Psoas muscle (tissue), 8 donors: ENCODE measurements around the gene PODN. TPM values are rescaled to one million over a fixed set of nuclear protein-coding genes. Genes with fewer than 3 reads are reported as not detected.
A peak's percentile ranks its signal among the peaks of the same experiment; 100 is the strongest.

ENCODE experiments used
- ATAC-seq, 4 donors: fragments of 200-7000 bp; cut with Tn5 transposase; one replicate each; pipeline ENCODE4 v1.9.1; 2020; ENCODE audit warnings: moderate library complexity in 3 of 4, mild to moderate bottlenecking in 2 of 4
- DNase-seq, 2 donors: peaks; one replicate each; pipeline ENCODE4 v3.0.0-alpha.2; 2020
- H3K27ac ChIP-seq: fragments of 200-600 bp; one replicate; pipeline ENCODE4 v1.8.0; 2022
- H3K27me3 ChIP-seq, 3 donors: fragments of 200-600 bp in 1 of 3; one replicate each; pipeline versions ENCODE4 v1.6.1 to v1.8.0; 2013 to 2022; ENCODE audit warnings: low read length in 2 of 3, mild to moderate bottlenecking in 2 of 3, moderate library complexity in 1 of 3; ENCODE audit not compliant: insufficient read depth in 3 of 3
- H3K36me3 ChIP-seq, 2 donors: fragments of 200-600 bp in 1 of 2; one replicate each; pipeline versions ENCODE4 v1.6.1 to v1.8.0; 2013 to 2022; ENCODE audit warnings: low read depth in 1 of 2, mild to moderate bottlenecking in 1 of 2, moderate library complexity in 1 of 2; ENCODE audit not compliant: insufficient read depth in 1 of 2
- H3K4me1 ChIP-seq: fragments of 200-600 bp; one replicate; pipeline ENCODE4 v1.8.0; 2022
- H3K4me3 ChIP-seq: fragments of 200-600 bp; one replicate; pipeline ENCODE4 v1.8.0; 2022; ENCODE audit warnings: mild to moderate bottlenecking
- H3K9me3 ChIP-seq: fragments of 200-600 bp; one replicate; pipeline ENCODE4 v1.8.0; 2022
- WGBS, 3 donors: extraction: QIAGEN DNeasy Blood & Tissue Kit; methylation state at CpG; one replicate each; pipeline versions ENCODE4 v1.1.6 to v1.1.7; 2013; 5-methylcytosine and 5-hydroxymethylcytosine counted together
- intact Hi-C, 2 donors: fragments of 100-400 bp; cut with DNase I; formaldehyde crosslinking; loops; one replicate each; pipeline versions ENCODE4 v1.11.0 to v1.14.2; 2022
- polyA plus RNA-seq, 3 donors: library from polyadenylated mRNA; stranded (reverse); fragments of 200-250 nt; gene quantifications; one replicate each; pipeline ENCODE4 v1.2.3, GENCODE V29; 2013
- total RNA-seq, 4 donors: library from RNA; stranded (reverse); fragmentation: NEBNext Ultra II Directional in 2 of 4; extraction: Animal tissue kit (Norgen Biotek cat#: 25700) in 2 of 4; gene quantifications; one replicate each; pipeline versions ENCODE4 v1.2.1 to v1.2.4, GENCODE V29; 2021 to 2023
- TF ChIP-seq, protein P1 (sequence below): fragments of 200-600 bp; IDR thresholded peaks from one replicate; pipeline ENCODE4 v1.8.0; 2022; ENCODE audit warnings: antibody characterized with exemption
- donor health status: healthy with polysubstance abuse.
- donor health status: DM: no; HTN: no; CAD: no; lungs with moderate emphysema.
- donor health status: Bipolar disorder and iron deficiency.
- donor health status: healthy.
- donor health status: DM: yes; HTN: yes; CAD: no.
- donor health status: DM: no; HTN: no; CAD: no.
- donor health status: DM: no; HTN: no; CAD: no.
- donor health status: DM: yes; HTN: yes; CAD: no.

The PODN gene
- total and polyA plus RNA-seq, 7 donors: 3.0 to 27.1 (median 7.2) TPM

DNA sequence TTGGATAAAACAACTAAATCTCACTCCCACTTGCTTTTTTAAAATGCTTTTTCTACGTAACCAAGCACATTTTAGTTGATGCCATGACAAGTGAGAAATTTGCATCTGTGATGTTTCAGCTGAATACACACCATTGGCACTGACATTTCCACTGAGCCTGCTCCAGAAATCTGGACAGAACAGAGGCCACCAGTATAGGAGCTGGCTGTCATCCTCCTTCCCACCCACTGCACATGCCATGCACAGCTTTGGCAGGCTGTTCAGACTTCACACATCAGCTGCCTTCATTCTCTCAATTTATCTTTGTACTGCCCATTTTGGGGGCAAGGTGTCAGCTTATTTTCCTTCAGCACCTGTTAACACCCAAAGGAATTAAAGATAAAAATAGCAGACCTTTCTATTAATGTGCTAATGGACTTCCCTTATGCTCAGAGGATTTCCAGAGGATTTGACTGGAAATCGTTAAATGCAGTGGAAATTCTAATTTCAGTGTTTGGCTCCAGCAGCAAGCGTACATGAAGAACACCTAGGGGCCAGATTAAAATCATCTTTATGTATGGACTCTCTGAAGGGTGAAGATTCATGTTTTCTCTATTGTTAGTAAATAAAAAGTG is 12.9 kb upstream of the PODN start:
- H3K9me3 ChIP-seq: no peaks in the 10 kb centered on the region
- TF ChIP-seq, protein P1, sequence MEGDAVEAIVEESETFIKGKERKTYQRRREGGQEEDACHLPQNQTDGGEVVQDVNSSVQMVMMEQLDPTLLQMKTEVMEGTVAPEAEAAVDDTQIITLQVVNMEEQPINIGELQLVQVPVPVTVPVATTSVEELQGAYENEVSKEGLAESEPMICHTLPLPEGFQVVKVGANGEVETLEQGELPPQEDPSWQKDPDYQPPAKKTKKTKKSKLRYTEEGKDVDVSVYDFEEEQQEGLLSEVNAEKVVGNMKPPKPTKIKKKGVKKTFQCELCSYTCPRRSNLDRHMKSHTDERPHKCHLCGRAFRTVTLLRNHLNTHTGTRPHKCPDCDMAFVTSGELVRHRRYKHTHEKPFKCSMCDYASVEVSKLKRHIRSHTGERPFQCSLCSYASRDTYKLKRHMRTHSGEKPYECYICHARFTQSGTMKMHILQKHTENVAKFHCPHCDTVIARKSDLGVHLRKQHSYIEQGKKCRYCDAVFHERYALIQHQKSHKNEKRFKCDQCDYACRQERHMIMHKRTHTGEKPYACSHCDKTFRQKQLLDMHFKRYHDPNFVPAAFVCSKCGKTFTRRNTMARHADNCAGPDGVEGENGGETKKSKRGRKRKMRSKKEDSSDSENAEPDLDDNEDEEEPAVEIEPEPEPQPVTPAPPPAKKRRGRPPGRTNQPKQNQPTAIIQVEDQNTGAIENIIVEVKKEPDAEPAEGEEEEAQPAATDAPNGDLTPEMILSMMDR: no peak
- H3K4me1 ChIP-seq: peaks cover 8% of the 10 kb centered on the region
- intact Hi-C loops: no loop called here
- no peak overlapping the region for H3K27ac ChIP-seq
- 61% methylated on average over 3 of the region's 3 CpGs for WGBS, 3 donors
- H3K27me3 ChIP-seq: no peaks in the 10 kb centered on the region
- ATAC-seq: no peak
- peaks cover 0 to 49% of the 10 kb centered on the region in 2 donors for H3K36me3 ChIP-seq
- no peak for DNase-seq
- H3K4me3 ChIP-seq: no peak overlapping the region

DNA sequence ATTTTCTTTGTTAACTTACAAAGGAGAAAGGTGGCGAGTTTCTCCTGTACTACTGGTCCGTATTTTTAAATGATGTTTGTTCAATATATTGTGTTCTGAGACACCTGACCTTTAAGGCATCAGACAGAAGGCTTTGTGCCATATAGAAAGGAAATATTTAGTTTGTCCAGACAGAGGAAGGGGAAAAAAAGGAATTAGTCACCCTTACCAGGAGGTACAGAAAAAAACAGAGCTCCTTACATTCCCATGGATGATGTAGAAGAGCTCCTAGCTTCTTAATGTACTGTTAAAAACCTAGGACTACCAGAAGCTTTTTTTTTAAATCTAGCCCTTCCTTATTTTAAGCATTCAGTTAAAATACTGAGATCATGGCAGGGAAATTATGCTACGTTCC is 12.4 kb upstream of the PODN start:
- intact Hi-C loops: no loop called here
- Histone ChIP-seq H3K27me3 (no peaks in the 10 kb centered on the region), H3K36me3 (peaks cover 0 to 49% of the 10 kb centered on the region in 2 donors), H3K4me1 (peaks cover 8% of the 10 kb centered on the region), H3K4me3 (no peak overlapping the region), H3K9me3 (no peaks in the 10 kb centered on the region), H3K27ac (no peak overlapping the region)
- DNase-seq: no peak
- 86 to 89% (median 88%) methylated on average over 3 of the region's 3 CpGs for WGBS, 3 donors
- no peak for ATAC-seq
- TF ChIP-seq, protein P1: no peak

- Histone ChIP-seq H3K4me3 (no peak overlapping the region), H3K27me3 (no peaks in the 10 kb centered on the region), H3K4me1 (peaks cover 8% of the 10 kb centered on the region), H3K27ac (no peak overlapping the region), H3K9me3 (no peaks in the 10 kb centered on the region), H3K36me3 (peaks cover 0 to 49% of the 10 kb centered on the region in 2 donors)
- intact Hi-C loops: no loop called here
- no peak for DNase-seq
- no peak for ATAC-seq
- 87 to 93% (median 90%) methylated on average over 2 of the region's 2 CpGs for WGBS, 3 donors
- TF ChIP-seq, protein P1: no peak
These were observed 11.7 kb upstream of the PODN start for GRCh38 chr1:53050310-53050709.

DNA sequence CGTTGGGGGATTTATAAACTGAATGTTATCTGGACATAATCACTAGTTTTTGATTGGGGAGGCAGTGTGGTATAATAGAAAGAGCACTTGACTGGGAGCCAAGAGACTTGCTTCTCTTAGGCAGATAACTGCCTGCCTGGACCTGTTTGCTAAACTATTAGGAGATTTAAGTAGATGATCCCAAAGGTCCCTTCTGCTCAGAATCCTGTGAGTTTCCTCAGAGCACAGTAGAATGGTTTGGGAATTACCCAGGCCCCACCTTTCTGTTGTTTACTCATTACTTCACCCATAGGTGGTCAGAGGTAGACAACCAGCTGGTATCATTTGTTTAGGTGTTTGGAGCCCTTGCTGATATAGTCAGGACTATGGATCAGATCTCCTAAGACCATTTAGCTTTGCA is 10.3 kb upstream of the PODN start:
- no peak for DNase-seq
- H3K27ac ChIP-seq: no peak overlapping the region
- H3K9me3 ChIP-seq: no peaks in the 10 kb centered on the region
- H3K36me3 ChIP-seq: peaks cover 0 to 49% of the 10 kb centered on the region in 2 donors
- H3K27me3 ChIP-seq: no peaks in the 10 kb centered on the region
- TF ChIP-seq, protein P1: no peak
- no peak for ATAC-seq
- intact Hi-C loops: no loop called here
- no peak overlapping the region for H3K4me3 ChIP-seq
- peaks cover 6% of the 10 kb centered on the region for H3K4me1 ChIP-seq
- WGBS, 3 donors: 28 to 63% (median 62%) methylated on average over 1 of the region's 1 CpG

DNA sequence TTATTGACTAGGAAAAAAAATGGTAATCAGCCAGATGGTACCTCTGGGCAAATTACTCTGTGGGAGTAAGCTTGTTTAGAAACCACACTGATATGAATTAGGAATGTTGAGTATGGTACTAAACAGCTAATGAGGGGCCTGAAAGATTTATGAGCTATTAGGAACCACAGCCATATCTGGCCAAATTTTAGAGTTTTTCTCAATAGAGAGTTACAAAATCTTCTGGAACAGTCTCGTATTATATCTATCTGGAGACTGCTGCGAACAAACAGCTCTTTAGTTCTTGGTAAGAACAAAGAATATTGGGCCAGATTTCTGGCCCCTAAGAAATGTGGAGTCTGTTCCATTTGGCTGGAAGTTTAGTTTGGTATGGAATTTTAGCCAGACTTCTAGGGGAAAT is 4.9 kb upstream of the PODN start:
- Histone ChIP-seq H3K27me3 (peaks cover 0 to 18% (median 0%) of the 10 kb centered on the region in 3 donors), H3K9me3 (no peaks in the 10 kb centered on the region), H3K27ac (no peak overlapping the region), H3K36me3 (peaks cover 0 to 18% of the 10 kb centered on the region in 2 donors), H3K4me1 (peaks cover 3% of the 10 kb centered on the region), H3K4me3 (no peak overlapping the region)
- intact Hi-C loops: no loop called here
- 54 to 67% (median 66%) methylated on average over 2 of the region's 2 CpGs for WGBS, 3 donors
- ATAC-seq: peak in 1 of 4 donors; percentile 45
- TF ChIP-seq, protein P1: no peak
- no peak for DNase-seq
